Vagina (tissue), 2 donors: Measurements from ENCODE around the gene CHST11. TPM values are rescaled to one million over a fixed set of nuclear protein-coding genes. Genes with fewer than 3 reads are reported as not detected.
"Not testable (repeated sequence)": the region's sequence is repeated elsewhere in the genome, so short reads cannot be mapped to it uniquely, and the experiment has no call there.

Experiments
- DNase-seq, 2 donors: peaks; one replicate each; pipeline ENCODE4 v3.0.0-alpha.2; 2017; ENCODE audit errors: extremely low spot score in 2 of 2
- H3K27ac ChIP-seq: fragments of 200-600 bp; sonication (generic); one replicate; pipeline ENCODE4 v1.5.1; 2019
- H3K27me3 ChIP-seq: fragments of 200-600 bp; sonication (generic); one replicate; pipeline ENCODE4 v1.5.1; 2019
- H3K36me3 ChIP-seq, 2 donors: fragments of 200-600 bp; sonication (generic); one replicate each; pipeline ENCODE4 v1.5.1; 2017 to 2019
- H3K4me1 ChIP-seq: fragments of 200-600 bp; sonication (generic); one replicate; pipeline ENCODE4 v1.5.1; 2019
- H3K4me3 ChIP-seq, 2 donors: fragments of 200-600 bp; sonication (generic); 1 replicate in 1 of 2; 2 replicates in 1 of 2; pipeline ENCODE4 v1.5.1; 2016 to 2019
- H3K9me3 ChIP-seq: fragments of 200-600 bp; sonication (generic); one replicate; pipeline ENCODE4 v1.5.1; 2019
- POLR2A ChIP-seq, 2 donors: fragments of 450-650 bp; IDR thresholded peaks; one replicate each; pipeline ENCODE4 v1.6.1; 2017; ENCODE audit warnings: antibody characterized with exemption in 2 of 2, mild to moderate bottlenecking in 2 of 2, moderate library complexity in 2 of 2
- POLR2AphosphoS5 ChIP-seq, 2 donors: sonication (generic); formaldehyde crosslinking; IDR thresholded peaks; one replicate each; pipeline ENCODE4 v1.9.0; 2017; ENCODE audit warnings: antibody characterized with exemption in 2 of 2, mild to moderate bottlenecking in 2 of 2, low read depth in 1 of 2; ENCODE audit not compliant: insufficient read depth in 1 of 2
- intact Hi-C: fragments of 100-400 bp; cut with DNase I; formaldehyde crosslinking; loops from one replicate; pipeline ENCODE4 v1.15.1; 2023
- total RNA-seq: library from RNA; depleted of rRNA; stranded (reverse); fragments of >200 nt; gene quantifications from one replicate; pipeline ENCODE4 v1.2.3, GENCODE V29; 2016
- TF ChIP-seq, protein P1 (sequence below), 3 experiments: fragments of 450-650 bp in 2 of 3; fragments of 200-600 bp in 1 of 3; sonication (generic) in 1 of 3; IDR thresholded peaks; one replicate each; pipeline ENCODE4 v1.5.1; 2017 to 2019; ENCODE audit warnings: antibody characterized with exemption in 3 of 3, mild to moderate bottlenecking in 2 of 3, moderate library complexity in 2 of 3

The CHST11 gene
- total RNA-seq, 1 donor from 2014 or later: 40.0 TPM

DNA sequence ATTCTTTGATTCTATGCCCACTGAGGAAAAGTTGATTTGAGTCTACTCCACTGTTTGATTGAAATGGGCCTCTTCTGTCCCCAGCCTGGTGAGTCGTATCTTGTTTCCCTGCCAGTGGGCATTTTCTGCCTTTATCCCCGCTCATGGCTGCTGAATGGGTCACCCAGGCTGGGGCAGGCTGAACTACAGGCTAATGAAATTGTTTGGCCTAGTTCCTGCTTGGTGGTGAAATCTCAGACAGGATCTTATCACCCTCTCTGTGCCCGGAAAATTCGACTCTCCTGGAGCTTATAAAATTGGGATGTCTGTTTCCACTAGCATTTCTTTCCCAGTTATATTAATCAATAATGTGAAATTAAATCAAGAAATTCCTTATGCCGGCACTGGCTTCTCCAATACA is 65.0 kb downstream of the CHST11 start:
- TF ChIP-seq, protein P1, sequence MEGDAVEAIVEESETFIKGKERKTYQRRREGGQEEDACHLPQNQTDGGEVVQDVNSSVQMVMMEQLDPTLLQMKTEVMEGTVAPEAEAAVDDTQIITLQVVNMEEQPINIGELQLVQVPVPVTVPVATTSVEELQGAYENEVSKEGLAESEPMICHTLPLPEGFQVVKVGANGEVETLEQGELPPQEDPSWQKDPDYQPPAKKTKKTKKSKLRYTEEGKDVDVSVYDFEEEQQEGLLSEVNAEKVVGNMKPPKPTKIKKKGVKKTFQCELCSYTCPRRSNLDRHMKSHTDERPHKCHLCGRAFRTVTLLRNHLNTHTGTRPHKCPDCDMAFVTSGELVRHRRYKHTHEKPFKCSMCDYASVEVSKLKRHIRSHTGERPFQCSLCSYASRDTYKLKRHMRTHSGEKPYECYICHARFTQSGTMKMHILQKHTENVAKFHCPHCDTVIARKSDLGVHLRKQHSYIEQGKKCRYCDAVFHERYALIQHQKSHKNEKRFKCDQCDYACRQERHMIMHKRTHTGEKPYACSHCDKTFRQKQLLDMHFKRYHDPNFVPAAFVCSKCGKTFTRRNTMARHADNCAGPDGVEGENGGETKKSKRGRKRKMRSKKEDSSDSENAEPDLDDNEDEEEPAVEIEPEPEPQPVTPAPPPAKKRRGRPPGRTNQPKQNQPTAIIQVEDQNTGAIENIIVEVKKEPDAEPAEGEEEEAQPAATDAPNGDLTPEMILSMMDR (IDR thresholded peaks at IDR 0.05): no peak
- TF ChIP-seq POLR2AphosphoS5 (IDR thresholded peaks at IDR 0.05; ENCODE audit: insufficient read depth in 1 of 2, low read depth in 1 of 2) (no peak), POLR2A (IDR thresholded peaks at IDR 0.05) (no peak)
- Histone ChIP-seq H3K27me3 (no peaks in the 10 kb centered on the region), H3K27ac (no peak overlapping the region), H3K4me3 (no peak overlapping the region), H3K36me3 (no peaks in the 10 kb centered on the region), H3K4me1 (peaks cover 29% of the 10 kb centered on the region), H3K9me3 (no peaks in the 10 kb centered on the region)
- intact Hi-C loops: no loop called here
- DNase-seq: no peak

DNA sequence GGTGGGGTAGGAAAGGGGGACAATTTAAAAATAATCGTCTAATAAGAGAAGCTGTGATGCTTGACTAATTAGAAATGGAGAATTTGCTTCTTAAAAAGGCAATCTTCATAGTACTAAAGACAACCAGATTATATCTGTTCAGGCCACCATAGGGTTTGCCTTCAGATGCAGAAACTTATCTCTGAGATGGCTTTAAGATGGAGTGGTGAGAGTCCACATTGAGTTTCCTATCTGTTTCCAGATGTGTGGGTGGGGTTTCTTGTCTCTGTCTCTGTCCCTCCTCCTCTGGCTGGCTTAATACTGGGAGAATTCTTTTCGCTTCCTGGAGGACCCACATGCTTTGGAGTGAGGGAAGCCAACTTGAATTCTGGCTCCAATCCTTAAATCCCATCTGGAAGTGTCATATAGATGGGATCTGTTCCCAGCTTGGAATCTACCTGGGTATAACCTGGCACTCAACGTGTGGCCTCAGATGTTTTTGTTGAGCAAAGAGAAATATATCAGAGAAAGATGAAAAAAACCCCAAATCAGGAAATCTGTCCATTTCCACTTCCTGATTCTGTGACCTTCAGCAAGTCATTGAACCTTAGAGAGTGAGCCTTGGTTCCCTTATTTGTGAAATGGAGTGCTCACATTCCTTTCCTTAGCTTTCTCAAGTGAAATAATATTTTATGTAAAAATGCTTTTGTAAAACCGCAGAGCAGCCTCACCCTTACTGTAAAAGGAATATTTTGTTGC is 66.4 kb downstream of the CHST11 start:
- H3K4me3 ChIP-seq: no peak overlapping the region
- H3K27me3 ChIP-seq: no peaks in the 10 kb centered on the region
- no peaks in the 10 kb centered on the region for H3K9me3 ChIP-seq
- H3K36me3 ChIP-seq: no peaks in the 10 kb centered on the region
- H3K4me1 ChIP-seq: peaks cover 29% of the 10 kb centered on the region
- DNase-seq: no peak
- TF ChIP-seq, protein P1 (IDR thresholded peaks at IDR 0.05): no peak
- no peak for TF ChIP-seq POLR2AphosphoS5 (IDR thresholded peaks at IDR 0.05; ENCODE audit: insufficient read depth in 1 of 2, low read depth in 1 of 2)
- TF ChIP-seq POLR2A (IDR thresholded peaks at IDR 0.05): no peak
- H3K27ac ChIP-seq: no peak overlapping the region
- intact Hi-C loops: no loop called here

DNA sequence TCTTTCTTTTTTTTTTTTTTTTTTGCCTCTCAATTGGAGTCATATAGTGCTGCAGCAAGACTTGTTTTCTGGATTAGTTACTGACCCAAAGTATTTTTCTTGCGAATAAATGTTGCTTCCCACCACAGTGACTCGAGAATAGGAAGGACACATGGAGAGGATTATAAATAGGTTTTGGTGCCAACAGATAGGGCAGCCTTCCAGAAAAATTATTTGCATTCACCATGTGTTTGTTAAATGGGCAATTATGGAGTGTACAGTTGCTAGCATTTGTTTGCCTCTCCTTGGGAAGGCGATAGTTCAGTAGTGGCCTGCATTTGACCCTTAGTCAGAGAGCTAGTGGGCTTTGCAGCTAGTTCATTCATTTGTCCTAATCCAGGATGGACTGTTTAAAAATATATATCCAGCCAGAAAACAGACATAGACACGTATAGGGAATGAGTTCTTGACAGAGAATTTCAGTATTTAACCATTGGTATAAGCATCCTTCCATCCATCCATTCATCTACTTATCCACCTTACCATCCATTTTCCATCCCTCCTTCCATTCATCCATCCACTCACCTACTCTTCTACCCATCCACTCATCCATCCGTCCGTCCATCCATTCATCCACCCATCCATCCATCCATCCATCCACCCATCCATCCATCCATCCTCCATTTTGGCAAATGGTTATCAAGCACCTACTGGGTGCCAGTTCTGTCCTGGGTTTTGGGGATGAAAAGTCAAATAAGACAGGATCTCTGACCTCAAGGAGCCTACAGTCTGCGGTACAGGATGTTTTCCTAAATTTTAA is 67.5 kb downstream of the CHST11 start:
- TF ChIP-seq, protein P1 (IDR thresholded peaks at IDR 0.05): no peak
- Histone ChIP-seq H3K9me3 (no peaks in the 10 kb centered on the region), H3K27ac (no peak overlapping the region), H3K4me3 (no peak overlapping the region), H3K4me1 (peaks cover 28% of the 10 kb centered on the region), H3K27me3 (no peaks in the 10 kb centered on the region), H3K36me3 (no peaks in the 10 kb centered on the region)
- no peak for DNase-seq
- intact Hi-C loops: no loop called here

DNA sequence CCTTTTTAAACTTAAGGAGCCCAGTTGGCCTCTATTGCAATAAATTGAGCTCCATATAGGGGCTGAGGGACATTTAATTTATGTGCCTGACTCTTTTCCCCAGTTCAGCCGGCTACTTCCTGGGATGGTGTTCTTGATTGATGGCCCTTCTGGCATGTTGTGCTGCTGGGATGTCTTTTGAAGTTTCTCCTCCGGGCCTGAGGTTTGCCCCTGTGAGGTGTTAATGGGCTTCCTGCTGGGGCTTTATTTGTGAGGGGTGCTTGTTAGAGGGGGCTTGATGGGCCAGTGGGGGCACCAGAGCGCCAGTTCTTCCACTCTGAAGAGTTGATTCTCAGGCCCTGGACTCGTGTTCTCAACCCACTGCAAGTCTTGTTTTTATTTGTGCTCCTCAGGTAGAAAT is 69.6 kb downstream of the CHST11 start:
- Histone ChIP-seq H3K4me3 (no peak overlapping the region), H3K27ac (no peak overlapping the region), H3K27me3 (no peaks in the 10 kb centered on the region), H3K9me3 (no peaks in the 10 kb centered on the region), H3K36me3 (no peaks in the 10 kb centered on the region), H3K4me1 (peaks cover 17% of the 10 kb centered on the region)
- intact Hi-C loops: no loop called here
- DNase-seq: no peak
- no peak for TF ChIP-seq POLR2AphosphoS5 (IDR thresholded peaks at IDR 0.05; ENCODE audit: insufficient read depth in 1 of 2, low read depth in 1 of 2)
- TF ChIP-seq, protein P1 (IDR thresholded peaks at IDR 0.05): no peak
- no peak for TF ChIP-seq POLR2A (IDR thresholded peaks at IDR 0.05)

DNA sequence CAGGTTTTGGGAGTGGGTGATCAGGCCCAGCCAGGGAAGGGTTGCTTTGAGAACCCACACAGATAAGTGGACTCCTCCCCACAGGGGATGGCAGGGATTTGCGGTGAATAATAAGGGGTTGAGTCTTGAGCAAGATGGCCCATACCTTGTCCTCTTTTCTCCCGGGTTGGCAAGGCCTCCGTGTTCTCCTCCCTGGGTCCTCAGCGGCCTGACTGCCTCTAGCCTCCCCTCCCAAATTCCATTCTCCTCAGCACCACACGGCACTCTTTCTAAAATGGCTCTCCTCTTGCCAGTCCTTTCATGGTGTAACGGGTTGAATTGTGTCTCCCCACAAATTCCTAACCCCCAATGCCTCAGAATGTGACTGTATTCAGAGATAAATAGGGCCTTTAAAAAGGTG is 70.0 kb downstream of the CHST11 start:
- Histone ChIP-seq H3K27ac (no peak overlapping the region), H3K9me3 (no peaks in the 10 kb centered on the region), H3K4me3 (no peak overlapping the region), H3K4me1 (peaks cover 17% of the 10 kb centered on the region), H3K27me3 (no peaks in the 10 kb centered on the region), H3K36me3 (no peaks in the 10 kb centered on the region)
- intact Hi-C loops: no loop called here
- no peak for DNase-seq
- TF ChIP-seq POLR2AphosphoS5 (IDR thresholded peaks at IDR 0.05; ENCODE audit: insufficient read depth in 1 of 2, low read depth in 1 of 2): no peak
- no peak for TF ChIP-seq POLR2A (IDR thresholded peaks at IDR 0.05)
- TF ChIP-seq, protein P1 (IDR thresholded peaks at IDR 0.05): no peak

DNA sequence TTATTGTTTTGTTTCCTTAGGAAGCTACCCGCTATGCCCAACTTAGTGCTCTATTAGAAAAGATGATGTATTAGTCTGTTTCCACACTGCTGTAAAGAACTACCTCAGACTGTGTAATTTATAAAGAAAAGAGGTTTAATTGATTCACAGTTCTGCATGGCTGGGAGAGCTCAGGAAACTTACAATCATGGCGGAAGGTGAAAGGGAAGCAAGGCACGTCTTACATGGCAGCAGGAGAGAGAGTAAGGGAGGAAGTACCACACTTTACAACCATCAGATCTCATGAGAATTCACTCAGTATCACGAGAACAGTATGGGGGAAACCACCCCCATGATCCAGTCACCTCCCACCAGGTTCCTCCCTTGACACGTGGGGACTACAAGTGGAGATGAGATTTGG is 70.9 kb downstream of the CHST11 start:
- H3K27ac ChIP-seq, H3K4me3 ChIP-seq, H3K36me3 ChIP-seq, DNase-seq, intact Hi-C loops, H3K27me3 ChIP-seq, H3K9me3 ChIP-seq: not testable (repeated sequence)
- H3K4me1 ChIP-seq: peaks cover 15% of the 10 kb centered on the region
